H1 (cell line): ENCODE data around the gene POLR1C.

Experiments used
- ATF3 ChIP-seq: IDR thresholded peaks from 2 replicates; pipeline ENCODE4 v1.6.1; 2011; ENCODE audit warnings: low read depth, mild to moderate bottlenecking, low read length; ENCODE audit not compliant: insufficient read depth
- CBX8 ChIP-seq: fragments of 300-800, 300-1000 bp; sonication (generic); IDR thresholded peaks from 2 replicates; pipeline ENCODE4 v1.7.1; 2016; ENCODE audit warnings: low read depth, low read length, borderline replicate concordance
- CREB1 ChIP-seq: IDR thresholded peaks from 2 replicates; pipeline ENCODE4 v1.6.1; 2012; ENCODE audit warnings: inconsistent platforms
- CTCF ChIP-seq, 3 experiments: IDR thresholded peaks; 1 replicate in 2 of 3; 2 replicates in 1 of 3; pipeline versions ENCODE4 v1.5.1 to v1.6.1; 2011; ENCODE audit warnings: low read length in 3 of 3, mild to moderate bottlenecking in 3 of 3, inconsistent platforms in 2 of 3, low read depth in 1 of 3, moderate library complexity in 1 of 3; ENCODE audit not compliant: insufficient read depth in 1 of 3; ENCODE audit errors: control extremely low read depth in 1 of 3
- EGR1 ChIP-seq: IDR thresholded peaks from 2 replicates; pipeline ENCODE4 v1.6.1; 2011; ENCODE audit warnings: low read depth, low read length, borderline replicate concordance
- EP300 ChIP-seq, 2 experiments: IDR thresholded peaks; 1 replicate in 1 of 2; 2 replicates in 1 of 2; pipeline ENCODE4 v1.6.1; 2011 to 2012; ENCODE audit warnings: low read depth in 2 of 2, low read length in 2 of 2, mild to moderate bottlenecking in 2 of 2, borderline replicate concordance in 1 of 2, inconsistent platforms in 1 of 2, moderate library complexity in 1 of 2
- EZH2 ChIP-seq: fragments of 200-600 bp; sonication (generic); IDR thresholded peaks from 2 replicates; pipeline ENCODE4 v1.7.1; 2012; ENCODE audit warnings: low read depth, mild to moderate bottlenecking, moderate library complexity, low read length, inconsistent platforms; ENCODE audit not compliant: severe bottlenecking
- JUND ChIP-seq: IDR thresholded peaks from 2 replicates; pipeline ENCODE4 v1.6.1; 2011; ENCODE audit warnings: mild to moderate bottlenecking, improper control_type of control experiment, low read length
- POLR2A ChIP-seq, 2 experiments: IDR thresholded peaks; 1 replicate in 1 of 2; 2 replicates in 1 of 2; pipeline ENCODE4 v1.6.1; 2011; ENCODE audit warnings: low read depth in 2 of 2, low read length in 2 of 2, mild to moderate bottlenecking in 2 of 2; ENCODE audit errors: control extremely low read depth in 1 of 2
- POLR2AphosphoS5 ChIP-seq: IDR thresholded peaks from 2 replicates; pipeline ENCODE4 v1.6.1; 2011; ENCODE audit warnings: low read depth, low read length
- RXRA ChIP-seq: IDR thresholded peaks from 2 replicates; pipeline ENCODE4 v1.6.1; 2011; ENCODE audit warnings: low read depth, mild to moderate bottlenecking, low read length, moderate library complexity; ENCODE audit not compliant: insufficient read depth
- SP1 ChIP-seq: IDR thresholded peaks from 2 replicates; pipeline ENCODE4 v1.6.1; 2011; ENCODE audit warnings: low read depth, low read length
- TF ChIP-seq, protein P1 (sequence below): IDR thresholded peaks from 2 replicates; pipeline ENCODE4 v1.6.1; 2012; ENCODE audit warnings: low read length, inconsistent platforms

DNA sequence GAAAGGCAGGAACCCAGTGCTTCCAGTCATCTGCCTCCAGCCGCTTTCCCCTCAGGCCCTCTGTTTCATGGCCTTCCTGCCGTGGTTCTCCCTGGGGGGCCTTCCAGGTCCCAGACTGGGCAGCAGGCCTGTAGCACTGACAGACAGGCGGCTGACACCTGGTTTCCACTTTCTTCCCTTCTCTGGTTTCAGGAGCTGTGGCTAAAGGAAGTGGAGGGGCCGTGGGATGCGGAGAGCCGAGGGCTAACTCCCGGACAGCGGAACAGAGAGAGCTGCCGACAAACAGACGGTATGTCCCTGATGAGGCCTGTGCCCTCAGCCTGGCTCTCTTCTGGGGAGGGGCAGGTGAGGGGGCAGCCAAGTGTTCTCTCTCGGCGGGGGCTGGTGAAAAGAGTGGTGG is 19.2 kb upstream of the POLR1C start:
- TF ChIP-seq POLR2A (IDR thresholded peaks at IDR 0.05; ENCODE audit: control extremely low read depth in 1 of 2, low read depth in 2 of 2, low read length in 2 of 2) (no peak), CTCF (IDR thresholded peaks at IDR 0.05; ENCODE audit: control extremely low read depth in 1 of 3, insufficient read depth in 1 of 3, low read depth in 1 of 3, low read length in 3 of 3) (no peak), CREB1 (no peak), CBX8 (no peak), EZH2 (no peak), ATF3 (no peak), RXRA (no peak), SP1 (no peak), EGR1 (no peak), JUND (no peak), POLR2AphosphoS5 (no peak), EP300 (IDR thresholded peaks at IDR 0.05; ENCODE audit: borderline replicate concordance in 1 of 2, low read depth in 2 of 2, low read length in 2 of 2) (no peak)
- TF ChIP-seq, protein P1, sequence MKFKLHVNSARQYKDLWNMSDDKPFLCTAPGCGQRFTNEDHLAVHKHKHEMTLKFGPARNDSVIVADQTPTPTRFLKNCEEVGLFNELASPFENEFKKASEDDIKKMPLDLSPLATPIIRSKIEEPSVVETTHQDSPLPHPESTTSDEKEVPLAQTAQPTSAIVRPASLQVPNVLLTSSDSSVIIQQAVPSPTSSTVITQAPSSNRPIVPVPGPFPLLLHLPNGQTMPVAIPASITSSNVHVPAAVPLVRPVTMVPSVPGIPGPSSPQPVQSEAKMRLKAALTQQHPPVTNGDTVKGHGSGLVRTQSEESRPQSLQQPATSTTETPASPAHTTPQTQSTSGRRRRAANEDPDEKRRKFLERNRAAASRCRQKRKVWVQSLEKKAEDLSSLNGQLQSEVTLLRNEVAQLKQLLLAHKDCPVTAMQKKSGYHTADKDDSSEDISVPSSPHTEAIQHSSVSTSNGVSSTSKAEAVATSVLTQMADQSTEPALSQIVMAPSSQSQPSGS: no peak
